H9 (cell line): ENCODE results near the gene ACTN1. TPM values are rescaled to one million over a fixed set of nuclear protein-coding genes. Genes with fewer than 3 reads are reported as not detected.

Experiments used
- DNase-seq: peaks from one replicate; pipeline ENCODE4 v3.0.0-alpha.2; 2017
- H2AFZ ChIP-seq: one replicate; pipeline ENCODE4 v1.6.1; 2013; ENCODE audit warnings: mild to moderate bottlenecking, low read length, control low read depth, moderate library complexity
- H2AK5ac ChIP-seq: 2 replicates; pipeline ENCODE4 v1.6.1; 2013; ENCODE audit warnings: low read length, control low read depth, mixed read lengths; ENCODE audit not compliant: insufficient read length
- H2BK120ac ChIP-seq: one replicate; pipeline ENCODE4 v1.6.1; 2013; ENCODE audit warnings: low read depth, mild to moderate bottlenecking, low read length, control low read depth, inconsistent platforms; ENCODE audit not compliant: poor library complexity, severe bottlenecking
- H2BK12ac ChIP-seq: 2 replicates; pipeline ENCODE4 v1.6.1; 2013; ENCODE audit warnings: low read length, control low read depth, mixed read lengths, low read depth; ENCODE audit not compliant: insufficient read length
- H2BK15ac ChIP-seq: 2 replicates; pipeline ENCODE4 v1.6.1; 2013; ENCODE audit warnings: low read depth, low read length, control low read depth
- H2BK20ac ChIP-seq: one replicate; pipeline ENCODE4 v1.6.1; 2013; ENCODE audit warnings: low read depth, mild to moderate bottlenecking, low read length, control low read depth, inconsistent platforms; ENCODE audit not compliant: poor library complexity, severe bottlenecking
- H2BK5ac ChIP-seq: 2 replicates; pipeline ENCODE4 v1.6.1; 2013; ENCODE audit warnings: low read length, control low read depth, mixed read lengths; ENCODE audit not compliant: insufficient read length
- H3K14ac ChIP-seq: 2 replicates; pipeline ENCODE4 v1.6.1; 2013; ENCODE audit warnings: low read length, control low read depth; ENCODE audit not compliant: insufficient read depth
- H3K18ac ChIP-seq: 2 replicates; pipeline ENCODE4 v1.6.1; 2013; ENCODE audit warnings: low read depth, mild to moderate bottlenecking, mixed read lengths, low read length, control low read depth; ENCODE audit not compliant: insufficient read length
- H3K23ac ChIP-seq: 2 replicates; pipeline ENCODE4 v1.6.1; 2013; ENCODE audit warnings: low read length, control low read depth, mixed read lengths, low read depth; ENCODE audit not compliant: insufficient read length
- H3K23me2 ChIP-seq: 2 replicates; pipeline ENCODE4 v1.6.1; 2013; ENCODE audit warnings: low read depth, mild to moderate bottlenecking, mixed read lengths, low read length, control low read depth; ENCODE audit not compliant: insufficient read length, poor library complexity, severe bottlenecking
- H3K27ac ChIP-seq: 2 replicates; pipeline ENCODE4 v1.5.1; 2013; ENCODE audit warnings: low read length, control low read depth, mixed read lengths, low read depth; ENCODE audit not compliant: insufficient read length
- H3K27me3 ChIP-seq: 2 replicates; pipeline ENCODE4 v1.6.1; 2013; ENCODE audit warnings: low read length, control low read depth, inconsistent platforms; ENCODE audit not compliant: insufficient read depth
- H3K4ac ChIP-seq: 2 replicates; pipeline ENCODE4 v1.6.1; 2013; ENCODE audit warnings: low read depth, mild to moderate bottlenecking, control low read depth, inconsistent platforms, low read length, moderate library complexity
- H3K4me1 ChIP-seq: 2 replicates; pipeline ENCODE4 v1.6.1; 2013; ENCODE audit warnings: low read length, control low read depth, inconsistent platforms; ENCODE audit not compliant: insufficient read depth
- H3K4me2 ChIP-seq: 2 replicates; pipeline ENCODE4 v1.6.1; 2013; ENCODE audit warnings: low read length, control low read depth, mixed read lengths; ENCODE audit not compliant: insufficient read length, insufficient read depth
- H3K56ac ChIP-seq: 2 replicates; pipeline ENCODE4 v1.6.1; 2013; ENCODE audit warnings: low read depth, mild to moderate bottlenecking, mixed read lengths, low read length, control low read depth; ENCODE audit not compliant: insufficient read length
- H3K79me1 ChIP-seq: 2 replicates; pipeline ENCODE4 v1.6.1; 2013; ENCODE audit warnings: low read depth, mild to moderate bottlenecking, moderate library complexity, low read length, control low read depth, inconsistent platforms; ENCODE audit not compliant: insufficient read depth, poor library complexity, severe bottlenecking
- H3K79me2 ChIP-seq: 2 replicates; pipeline ENCODE4 v1.6.1; 2013; ENCODE audit warnings: low read length, control low read depth, inconsistent platforms; ENCODE audit not compliant: insufficient read depth
- H3K9ac ChIP-seq: 2 replicates; pipeline ENCODE4 v1.6.1; 2013; ENCODE audit warnings: low read length, control low read depth, mixed read lengths; ENCODE audit not compliant: insufficient read length; ENCODE audit errors: extremely low read depth
- H3K9me3 ChIP-seq: one replicate; pipeline ENCODE4 v1.6.1; 2013; ENCODE audit warnings: low read depth, low read length, inconsistent platforms; ENCODE audit not compliant: control insufficient read depth
- H3T11ph ChIP-seq: one replicate; pipeline ENCODE4 v1.6.1; 2013; ENCODE audit warnings: mild to moderate bottlenecking, low read length, control low read depth, inconsistent platforms
- H4K20me1 ChIP-seq: one replicate; pipeline ENCODE4 v1.6.1; 2013; ENCODE audit not compliant: control insufficient read depth, insufficient read length, insufficient read depth
- H4K5ac ChIP-seq: 2 replicates; pipeline ENCODE4 v1.6.1; 2013; ENCODE audit warnings: low read depth, mild to moderate bottlenecking, mixed read lengths, low read length, control low read depth; ENCODE audit not compliant: insufficient read length
- H4K8ac ChIP-seq: replicated peaks from 2 replicates; pipeline ENCODE4 v1.6.1; 2013; ENCODE audit warnings: low read length, control low read depth, mixed read lengths, low read depth; ENCODE audit not compliant: insufficient read length
- H4K91ac ChIP-seq: 2 replicates; pipeline ENCODE4 v1.6.1; 2013; ENCODE audit warnings: low read depth, mild to moderate bottlenecking, moderate library complexity, mixed read lengths, low read length, control low read depth; ENCODE audit not compliant: insufficient read length
- H3K27ac Mint-ChIP-seq, 3 experiments: 2 replicates in 2 of 3; 3 replicates in 1 of 3; pipeline ENCODE4 v1.8.0; 2020 to 2021; ENCODE audit warnings: mixed read lengths in 3 of 3, mild to moderate bottlenecking in 1 of 3, moderate library complexity in 1 of 3
- H3K27me3 Mint-ChIP-seq: 2 replicates; pipeline ENCODE4 v1.8.0; 2021; ENCODE audit warnings: low read depth, mild to moderate bottlenecking, moderate library complexity, mixed read lengths
- H3K36me3 Mint-ChIP-seq, 3 experiments: 2 replicates in 2 of 3; 3 replicates in 1 of 3; pipeline ENCODE4 v1.8.0; 2020 to 2021; ENCODE audit warnings: low read depth in 3 of 3, mixed read lengths in 3 of 3; ENCODE audit not compliant: insufficient read depth in 1 of 3
- H3K4me1 Mint-ChIP-seq, 2 experiments: 2 replicates each; pipeline ENCODE4 v1.8.0; 2020; ENCODE audit warnings: mixed read lengths in 2 of 2
- H3K4me3 Mint-ChIP-seq, 2 experiments: 2 replicates in 1 of 2; 3 replicates in 1 of 2; pipeline ENCODE4 v1.8.0; 2020 to 2021; ENCODE audit warnings: mild to moderate bottlenecking in 2 of 2, mixed read lengths in 2 of 2, moderate library complexity in 1 of 2
- H3K9me3 Mint-ChIP-seq, 2 experiments: 2 replicates in 1 of 2; 3 replicates in 1 of 2; pipeline ENCODE4 v1.8.0; 2020; ENCODE audit warnings: mild to moderate bottlenecking in 2 of 2, mixed read lengths in 2 of 2, moderate library complexity in 1 of 2
- WGBS: extraction: QIAGEN DNeasy Blood & Tissue Kit; methylation state at CpG from one replicate; pipeline ENCODE4 v1.1.7; 2013; ENCODE audit warnings: missing lambda C conversion rate, low lambda C conversion rate, mixed read lengths; ENCODE audit not compliant: insufficient read length; ENCODE audit errors: extremely low coverage; 5-methylcytosine and 5-hydroxymethylcytosine counted together
- total RNA-seq: library from RNA; stranded (reverse); gene quantifications from 2 replicates; pipeline ENCODE4 v1.2.1, GENCODE V29; 2021
- TF ChIP-seq, protein P1 (sequence below): fragments of 200-600 bp; sonication (generic); conservative IDR thresholded peaks from 3 replicates; pipeline ENCODE4 v1.8.0; 2021; ENCODE audit warnings: antibody characterized with exemption, mild to moderate bottlenecking

ACTN1 gene
- total RNA-seq, 1 experiment from 2014 or later = 219 TPM

DNA sequence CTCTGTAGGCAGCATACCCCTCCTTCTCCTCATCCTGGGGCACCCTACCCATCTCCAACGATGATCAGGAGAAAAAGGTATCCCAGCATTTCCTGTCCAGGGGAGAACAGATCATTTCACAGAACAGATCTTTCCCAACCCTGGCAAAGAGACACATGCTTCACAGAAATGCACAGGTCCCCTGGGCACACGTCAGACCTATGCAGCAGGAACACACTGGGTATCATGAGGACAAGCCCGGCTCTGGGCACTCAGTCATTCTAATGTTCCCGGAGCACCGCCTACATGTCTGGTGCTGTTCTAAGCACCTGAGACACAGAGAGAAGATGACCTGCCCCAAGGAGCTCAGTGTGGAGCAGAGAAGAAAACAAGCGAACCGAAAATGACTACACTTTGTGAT is 56.2 kb downstream of the ACTN1 start:
- Histone ChIP-seq H4K91ac (no peak overlapping the region), H3K4ac (no peak overlapping the region), H2AFZ (no peak overlapping the region), H3K79me2 (peaks cover 6% of the 10 kb centered on the region; the same call in 1 of the 2 replicates), H3K27me3 (no peaks in the 10 kb centered on the region), H2BK12ac (no peak overlapping the region), H2AK5ac (no peak overlapping the region), H3T11ph (no peak overlapping the region), H3K79me1 (peaks cover 6% of the 10 kb centered on the region), H3K56ac (no peak overlapping the region), H4K20me1 (no peaks in the 10 kb centered on the region), H4K5ac (no peak overlapping the region), H2BK20ac (no peak overlapping the region), H3K9me3 (no peaks in the 10 kb centered on the region), H2BK120ac (no peak overlapping the region), H2BK5ac (no peak overlapping the region), H3K18ac (no peak overlapping the region), H2BK15ac (no peak overlapping the region), H3K4me1 (peaks cover 5% of the 10 kb centered on the region; the same call in 1 of the 2 replicates), H3K23ac (no peak overlapping the region), H3K4me2 (no peak overlapping the region), H3K9ac (no peak overlapping the region), H3K23me2 (no peaks in the 10 kb centered on the region), H3K14ac (no peak overlapping the region), H4K8ac (no peak overlapping the region), H3K27ac (no peak overlapping the region)
- peaks cover 57 to 74% (median 68%) of the 10 kb centered on the region in 3 experiments for H3K36me3 Mint-ChIP-seq
- peaks cover 42 to 45% of the 10 kb centered on the region in 2 experiments for H3K4me1 Mint-ChIP-seq
- no peak for DNase-seq
- TF ChIP-seq, protein P1, sequence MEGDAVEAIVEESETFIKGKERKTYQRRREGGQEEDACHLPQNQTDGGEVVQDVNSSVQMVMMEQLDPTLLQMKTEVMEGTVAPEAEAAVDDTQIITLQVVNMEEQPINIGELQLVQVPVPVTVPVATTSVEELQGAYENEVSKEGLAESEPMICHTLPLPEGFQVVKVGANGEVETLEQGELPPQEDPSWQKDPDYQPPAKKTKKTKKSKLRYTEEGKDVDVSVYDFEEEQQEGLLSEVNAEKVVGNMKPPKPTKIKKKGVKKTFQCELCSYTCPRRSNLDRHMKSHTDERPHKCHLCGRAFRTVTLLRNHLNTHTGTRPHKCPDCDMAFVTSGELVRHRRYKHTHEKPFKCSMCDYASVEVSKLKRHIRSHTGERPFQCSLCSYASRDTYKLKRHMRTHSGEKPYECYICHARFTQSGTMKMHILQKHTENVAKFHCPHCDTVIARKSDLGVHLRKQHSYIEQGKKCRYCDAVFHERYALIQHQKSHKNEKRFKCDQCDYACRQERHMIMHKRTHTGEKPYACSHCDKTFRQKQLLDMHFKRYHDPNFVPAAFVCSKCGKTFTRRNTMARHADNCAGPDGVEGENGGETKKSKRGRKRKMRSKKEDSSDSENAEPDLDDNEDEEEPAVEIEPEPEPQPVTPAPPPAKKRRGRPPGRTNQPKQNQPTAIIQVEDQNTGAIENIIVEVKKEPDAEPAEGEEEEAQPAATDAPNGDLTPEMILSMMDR = no peak
- H3K4me3 Mint-ChIP-seq = no peak overlapping the region
- H3K27ac Mint-ChIP-seq = peak overlapping the region; percentile 26 to 90 (median 48)
- H3K9me3 Mint-ChIP-seq = 0 out of 5 replicates have a peak, but pooled peaks cover 0 to 3% of the 10 kb centered on the region in 2 experiments
- no CpG with 5 or more reads among the region's 7 CpGs for WGBS
- H3K27me3 Mint-ChIP-seq = no peaks in the 10 kb centered on the region
